GM12891 (cell line): Measurements from ENCODE around the gene MAP2K1.
"Not testable (repeated sequence)": the region's sequence is repeated elsewhere in the genome, so short reads cannot be mapped to it uniquely, and the experiment has no call there.

ENCODE experiments used
- DNase-seq: peaks from one replicate; pipeline ENCODE4 v3.0.0; 2011; ENCODE audit warnings: low spot score; ENCODE audit not compliant: insufficient read length
- FAIRE-seq: peaks from 2 replicates; lab custom pipeline; 2011; peaks lifted over from hg19 to GRCh38; lab: Jason Lieb, UNC
- PAX5 ChIP-seq: IDR thresholded peaks from 2 replicates; pipeline ENCODE4 v1.6.1; 2011; ENCODE audit warnings: low read length, moderate library complexity, mild to moderate bottlenecking; ENCODE audit not compliant: insufficient read depth, severe bottlenecking
- POLR2A ChIP-seq: IDR thresholded peaks from 2 replicates; pipeline ENCODE4 v1.6.1; 2011; ENCODE audit warnings: low read depth, low read length, control low read depth
- POLR2AphosphoS5 ChIP-seq: IDR thresholded peaks from 2 replicates; pipeline ENCODE4 v1.6.1; 2011; ENCODE audit warnings: low read depth, low read length, control low read depth
- POU2F2 ChIP-seq: IDR thresholded peaks from 2 replicates; pipeline ENCODE4 v1.6.1; 2011; ENCODE audit warnings: low read depth, mild to moderate bottlenecking, control low read depth, low read length, moderate library complexity
- SPI1 ChIP-seq: IDR thresholded peaks from 2 replicates; pipeline ENCODE4 v1.6.1; 2011; ENCODE audit warnings: low read depth, low read length, control low read depth
- TAF1 ChIP-seq: IDR thresholded peaks from 2 replicates; pipeline ENCODE4 v1.6.1; 2011; ENCODE audit warnings: low read depth, low read length, control low read depth

MAP2K1 gene

DNA sequence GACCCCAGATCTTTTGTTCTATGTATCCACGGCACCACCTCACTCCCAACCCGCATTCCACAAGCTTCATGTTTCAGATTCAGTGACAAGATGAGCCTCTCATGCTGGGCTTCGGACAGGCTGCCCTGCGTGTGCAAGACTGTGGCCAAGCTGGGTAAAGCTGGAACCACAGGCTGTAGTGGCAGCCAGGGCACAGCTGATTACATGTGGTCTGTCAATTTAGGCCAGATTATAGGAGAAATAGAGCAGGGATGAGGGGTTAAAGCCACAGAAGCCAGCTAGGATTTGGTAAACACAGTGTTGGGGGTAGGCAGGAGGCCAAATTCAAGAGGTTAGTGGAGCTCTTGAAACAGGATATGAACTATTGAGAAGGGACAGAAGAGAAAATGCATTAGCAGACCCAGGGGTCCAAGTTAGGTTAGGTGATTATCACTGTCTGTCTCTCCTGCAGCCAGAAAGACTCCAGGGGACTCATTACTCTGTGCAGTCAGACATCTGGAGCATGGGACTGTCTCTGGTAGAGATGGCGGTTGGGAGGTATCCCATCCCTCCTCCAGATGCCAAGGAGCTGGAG, 97.9 kb downstream of the MAP2K1 start:
- FAIRE-seq: no peak
- TF ChIP-seq TAF1: no peak
- TF ChIP-seq SPI1: no peak
- DNase-seq: no peak

DNA sequence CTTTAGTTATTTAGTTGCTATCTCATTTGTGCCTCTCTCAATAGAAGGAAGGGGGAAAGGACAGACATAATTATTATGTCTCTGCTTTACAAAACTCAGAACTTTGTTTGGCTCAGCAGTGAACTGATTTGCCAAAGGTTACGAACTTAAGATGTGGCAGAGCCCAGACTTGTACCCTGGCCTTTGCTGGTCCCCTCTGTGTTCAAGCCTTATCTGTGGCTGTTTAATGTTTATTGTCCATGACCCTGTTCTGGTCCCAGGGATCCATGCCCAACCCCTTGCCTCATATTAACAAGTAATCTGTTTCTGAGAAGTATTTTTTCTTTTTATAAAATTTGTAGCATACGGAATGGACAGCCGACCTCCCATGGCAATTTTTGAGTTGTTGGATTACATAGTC, 100.2 kb downstream of the MAP2K1 start:
- no peak for TF ChIP-seq SPI1
- TF ChIP-seq POLR2A: no peak
- TF ChIP-seq POU2F2: no peak
- no peak for TF ChIP-seq POLR2AphosphoS5
- TF ChIP-seq TAF1: no peak
- no peak for TF ChIP-seq PAX5
- FAIRE-seq (no peak), DNase-seq (no peak)

DNA sequence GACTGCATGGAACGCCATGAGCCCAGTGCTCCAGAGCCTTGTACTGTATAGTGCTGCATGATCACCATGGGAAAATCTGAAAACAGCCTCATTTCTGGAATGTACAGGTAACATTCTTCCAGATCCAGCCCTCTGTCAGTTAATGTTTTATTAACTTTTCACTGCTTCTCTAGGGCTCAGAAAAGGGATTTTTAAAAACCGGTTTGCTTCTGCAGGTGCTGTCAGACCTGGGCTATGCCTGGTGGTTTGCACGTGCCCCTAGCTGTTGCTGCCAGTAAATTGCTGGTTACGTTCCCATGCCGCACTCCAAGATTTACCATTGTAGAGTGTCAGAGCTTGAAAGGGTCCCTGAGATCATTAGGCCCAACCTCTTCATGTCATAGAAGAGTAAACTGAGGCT, 101.8 kb downstream of the MAP2K1 start:
- FAIRE-seq: no peak

DNA sequence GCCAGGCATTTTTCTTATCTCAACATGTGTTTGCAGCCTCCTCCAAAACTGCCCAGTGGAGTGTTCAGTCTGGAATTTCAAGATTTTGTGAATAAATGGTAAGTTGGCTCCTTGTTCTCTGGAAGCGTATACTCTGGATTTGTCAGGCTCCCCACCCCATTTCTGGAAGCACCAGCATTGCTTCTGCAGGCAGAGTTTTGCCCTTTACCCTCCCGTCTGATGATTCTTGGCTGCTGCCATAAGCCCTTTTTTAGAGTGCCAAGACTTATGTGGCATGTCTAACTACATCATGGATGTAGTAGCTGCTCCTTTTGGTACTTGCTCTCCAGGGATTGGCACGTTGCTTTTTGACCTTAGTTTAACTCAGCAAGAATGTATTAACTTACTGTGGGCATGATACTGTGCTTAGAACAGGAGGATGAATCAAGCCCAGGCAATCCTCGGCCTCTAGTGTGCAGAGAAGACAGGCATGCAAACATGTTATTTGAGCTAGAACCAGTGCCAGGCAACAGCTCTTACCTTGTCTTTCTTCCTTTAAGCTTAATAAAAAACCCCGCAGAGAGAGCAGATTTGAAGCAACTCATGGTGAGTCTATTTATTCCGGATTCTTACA, 102.6 kb downstream of the MAP2K1 start:
- TF ChIP-seq POLR2AphosphoS5: no peak
- TF ChIP-seq POLR2A: no peak
- no peak for TF ChIP-seq POU2F2
- TF ChIP-seq TAF1: no peak
- TF ChIP-seq PAX5: no peak
- TF ChIP-seq SPI1: no peak
- no peak for DNase-seq
- no peak for FAIRE-seq

More for the DNA sequence above, 101.8 kb downstream of the MAP2K1 start:
- DNase-seq: no peak
- TF ChIP-seq TAF1 (no peak), POU2F2 (no peak), POLR2AphosphoS5 (no peak), PAX5 (no peak), POLR2A (no peak), SPI1 (no peak)

DNA sequence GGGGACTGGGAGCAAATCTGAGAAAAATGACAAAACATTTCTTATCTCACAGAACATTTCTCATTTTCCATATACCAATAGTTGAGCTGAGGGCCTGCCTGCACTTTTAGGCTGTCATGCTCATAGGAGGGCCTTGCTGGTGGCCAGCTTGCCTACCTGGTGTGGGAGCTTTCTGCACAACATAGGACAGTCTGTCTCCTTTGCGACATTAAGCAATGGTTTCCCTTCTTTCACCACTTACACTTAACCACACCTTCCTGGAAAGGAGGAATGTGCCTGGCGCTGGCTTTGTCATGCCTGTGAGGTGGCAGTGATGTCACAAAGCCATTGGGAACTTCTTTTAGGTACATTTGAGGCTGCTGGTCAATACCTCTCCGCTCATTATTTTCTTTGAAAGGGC, 105.1 kb downstream of the MAP2K1 start:
- TF ChIP-seq POLR2AphosphoS5 (no peak), SPI1 (no peak), PAX5 (no peak), POLR2A (no peak), TAF1 (no peak), POU2F2 (no peak)
- FAIRE-seq (peak; percentile 5), DNase-seq (no peak)

DNA sequence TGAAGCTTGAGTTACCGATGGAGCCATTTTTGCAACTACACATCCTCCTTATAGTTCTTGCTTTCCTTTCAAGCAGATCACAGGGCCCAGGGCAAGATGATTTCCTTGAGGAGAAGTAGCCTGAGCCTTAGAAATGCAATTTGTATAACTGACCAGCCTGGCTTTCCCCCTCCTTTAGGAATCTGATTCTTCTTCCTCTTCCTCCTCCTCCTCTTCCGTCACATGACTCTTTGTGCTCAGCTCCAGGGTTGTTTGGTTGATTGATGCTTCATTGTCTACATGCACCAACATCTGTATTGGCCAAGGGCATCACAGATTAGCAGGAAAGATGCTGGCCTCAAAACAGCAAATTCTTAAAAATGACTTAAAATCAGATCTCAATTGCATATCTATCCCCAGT, 107.5 kb downstream of the MAP2K1 start:
- DNase-seq (no peak), FAIRE-seq (no peak)
- TF ChIP-seq SPI1 (no peak), TAF1 (no peak), POLR2AphosphoS5 (no peak), PAX5 (no peak), POU2F2 (no peak), POLR2A (no peak)

DNA sequence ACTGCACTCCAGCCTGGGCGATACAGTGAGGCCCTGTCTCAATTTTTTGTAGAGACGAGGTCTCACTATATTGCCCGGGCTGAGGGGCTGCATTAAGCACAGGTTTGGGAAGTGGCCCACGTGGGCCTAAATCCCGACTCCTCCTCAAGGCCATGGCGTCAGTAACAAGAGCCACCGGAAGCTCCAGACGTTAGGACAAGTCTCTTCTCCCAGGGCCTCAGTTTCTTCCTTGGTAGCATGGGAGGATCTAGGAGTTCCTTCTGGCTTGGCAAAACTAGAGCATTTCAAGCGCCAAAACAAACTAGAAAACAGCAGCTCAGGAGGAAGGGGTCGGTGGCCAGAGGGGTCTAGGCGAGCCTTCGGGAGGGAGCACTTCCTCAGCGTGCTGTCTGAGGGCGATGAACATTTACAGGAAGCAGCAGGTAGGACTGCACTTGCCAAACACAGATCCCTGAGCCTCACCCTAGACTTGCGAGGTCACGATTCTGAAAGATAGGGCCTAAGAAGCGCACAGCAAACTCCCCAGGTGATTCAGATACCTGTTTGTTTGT, 110.3 kb downstream of the MAP2K1 start:
- DNase-seq (no peak), FAIRE-seq (no peak)
- TF ChIP-seq TAF1 (no peak), POLR2AphosphoS5 (no peak), SPI1 (peak; percentile 64)

DNA sequence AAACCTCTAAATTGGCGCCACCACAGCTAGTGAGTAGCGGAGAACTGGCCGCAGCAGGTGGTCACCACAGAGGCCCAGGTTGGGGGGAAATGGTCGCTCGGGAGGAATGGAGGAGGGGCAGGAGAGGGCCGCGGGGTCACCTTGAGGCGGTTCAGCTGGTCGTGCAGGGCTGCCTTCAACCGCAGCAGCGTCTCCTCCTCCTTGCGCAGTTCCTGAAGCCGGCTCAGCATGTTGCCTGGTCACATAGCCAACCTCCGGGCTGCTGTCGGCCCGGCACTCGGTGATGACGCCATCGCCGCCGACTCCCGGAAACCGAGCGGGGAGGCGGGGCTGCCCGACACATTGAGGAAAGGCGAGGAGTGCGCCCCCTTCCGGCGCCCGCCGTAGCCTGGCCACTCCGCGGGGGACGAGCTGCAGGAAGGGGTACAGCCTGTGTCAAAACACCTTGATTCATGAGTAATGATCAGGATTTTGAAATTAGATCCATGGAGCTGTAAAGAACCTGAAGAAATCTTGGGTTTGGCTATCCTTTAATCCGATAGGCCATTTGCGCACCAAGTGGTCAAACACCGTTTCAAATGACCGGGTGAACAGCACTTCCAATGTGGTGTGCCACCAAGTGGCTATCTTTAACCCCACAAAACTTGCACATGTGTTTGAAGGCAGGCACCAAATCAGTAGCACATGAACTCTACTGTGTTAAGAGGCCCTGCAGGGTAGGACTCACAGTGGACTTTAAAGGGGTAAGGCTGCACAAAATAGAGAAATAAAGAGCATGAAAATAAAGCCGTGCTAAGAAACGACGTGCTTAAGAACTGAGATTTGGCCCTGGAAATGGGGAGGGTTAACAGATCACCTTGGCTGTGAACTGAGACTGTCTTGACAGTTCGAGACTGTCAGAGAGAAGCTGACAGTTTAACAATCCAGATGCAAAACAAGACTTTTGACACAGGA, 111.1 kb downstream of the MAP2K1 start, which contains the start of gene SNAPC5:
Gene SNAPC5 (minus strand): TSS at position 261 of the 954 bp plus-strand sequence. CDS start 31 bp downstream, at position 230.
- FAIRE-seq: peak; percentile 95
- peak; percentile 75 for DNase-seq
- TF ChIP-seq POU2F2 (peak; percentile 40), PAX5 (peak; percentile 58), POLR2AphosphoS5 (peak; percentile 92), TAF1 (peak; percentile 60), SPI1 (no peak), POLR2A (peak; percentile 73)

DNA sequence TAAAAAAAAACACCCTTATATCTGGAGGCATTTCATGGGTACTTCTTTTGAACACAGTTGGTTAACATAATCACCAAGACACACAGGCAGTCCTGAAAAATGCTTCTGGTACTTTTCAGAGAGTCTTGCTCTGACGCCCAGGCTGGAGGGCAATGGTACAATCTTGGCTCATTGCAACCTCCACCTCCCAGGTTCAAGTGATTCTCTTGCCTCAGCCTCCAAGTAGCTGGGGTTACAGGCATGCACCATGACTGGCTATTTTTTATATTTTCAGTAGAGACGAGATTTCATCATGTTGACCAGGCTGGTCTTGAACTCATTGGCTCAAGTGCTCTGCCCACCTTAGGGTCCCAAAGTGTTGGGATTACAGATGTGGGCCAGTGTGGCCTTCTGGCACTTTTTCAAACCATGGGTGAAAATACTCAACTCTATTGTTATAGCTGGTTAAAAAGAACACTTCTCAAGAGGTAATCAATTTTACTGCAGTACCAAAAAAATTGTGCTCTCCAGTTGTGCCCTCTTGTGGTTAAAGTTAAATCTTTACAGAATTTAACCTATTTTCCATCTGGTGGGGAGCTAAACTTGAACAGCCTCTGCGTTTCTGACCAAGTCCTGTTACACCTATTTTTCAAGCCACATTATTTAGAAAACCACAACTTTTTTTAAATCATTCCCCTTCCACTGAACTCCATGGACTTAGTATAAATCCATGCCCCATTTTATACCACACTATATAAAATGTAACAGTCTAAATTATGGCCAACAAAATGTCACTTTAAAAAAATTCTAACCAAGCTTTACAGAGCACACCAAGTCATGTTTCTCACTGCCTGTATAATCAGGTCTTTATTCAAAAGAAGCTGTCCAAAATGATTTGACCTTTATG, 112.0 kb downstream of the MAP2K1 start:
- TF ChIP-seq SPI1 (no peak), POLR2A (peak; percentile 64; the same call in 1 of the 2 replicates), PAX5 (no peak), POU2F2 (no peak), TAF1 (no peak), POLR2AphosphoS5 (no peak; the same call in none of the 2 replicates)
- no peak for DNase-seq
- no peak for FAIRE-seq

DNA sequence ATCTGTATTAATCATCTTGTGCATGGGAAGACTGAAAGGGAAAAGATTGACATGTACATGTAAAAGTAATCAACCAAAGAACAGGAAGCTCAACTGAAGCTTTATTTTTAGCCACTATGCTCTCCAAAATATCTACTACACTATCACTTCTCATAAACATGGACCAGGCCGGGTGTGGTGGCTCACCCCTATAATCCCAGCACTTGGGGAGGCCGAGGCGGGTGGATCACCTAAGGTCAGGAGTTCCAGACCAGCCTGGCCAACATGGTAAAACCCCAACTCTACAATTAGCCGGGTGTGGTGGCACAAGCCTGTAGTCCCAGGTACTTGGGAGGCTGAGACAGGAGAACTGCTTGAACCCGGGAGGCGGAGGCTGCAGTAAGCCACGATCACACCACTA, 113.6 kb downstream of the MAP2K1 start:
- FAIRE-seq, DNase-seq: not testable (repeated sequence)
